ENCODE results near the gene CACNA1A.

- TF ChIP-seq NFE2L2 (IDR thresholded peaks at IDR 0.05; ENCODE audit: low read depth, low read length), result no peak
- TF ChIP-seq CTCF (conservative IDR thresholded peaks at IDR 0.05; ENCODE audit: low read depth, low read length), result no peak
- TF ChIP-seq POLR2A (IDR thresholded peaks at IDR 0.05; ENCODE audit: low read depth, low read length), result no peak
- no peak for TF ChIP-seq ELK1 (IDR thresholded peaks at IDR 0.05; ENCODE audit: borderline replicate concordance, low read depth, low read length)
- TF ChIP-seq RFX5 (IDR thresholded peaks at IDR 0.05; ENCODE audit: low read depth, low read length), result no peak
- no peak for TF ChIP-seq RAD21 (IDR thresholded peaks at IDR 0.05; ENCODE audit: low read length)
- TF ChIP-seq SMC3 (IDR thresholded peaks at IDR 0.05; ENCODE audit: low read depth, low read length), result no peak
- TF ChIP-seq MAZ (IDR thresholded peaks at IDR 0.05; ENCODE audit: borderline replicate concordance, low read depth, low read length), result no peak
- TF ChIP-seq CEBPB (IDR thresholded peaks at IDR 0.05; ENCODE audit: low read depth, low read length), result no peak
- no peak for TF ChIP-seq USF2 (IDR thresholded peaks at IDR 0.05; ENCODE audit: low read depth, low read length)
Observed at GRCh38 chr19:13255719-13256059, 250.6 kb downstream of the CACNA1A start.

Data from IMR-90 (cell line).